ENCODE measurements around the gene KCNK7. TPM values are rescaled to one million over a fixed set of nuclear protein-coding genes. Genes with fewer than 3 reads are reported as not detected.

Gene KCNK7
- total RNA-seq, 1 donor, result not detected

- no peak for TF ChIP-seq CTCF (IDR thresholded peaks at IDR 0.05; ENCODE audit: extremely low read depth, low read depth, low read length)
- peaks cover 54% of the 10 kb centered on the region for H3K79me2 ChIP-seq (ENCODE audit: insufficient read depth, low read length)
- no peaks in the 10 kb centered on the region for H3K9me3 ChIP-seq (ENCODE audit: low read depth, low read length)
- peaks cover 48% of the 10 kb centered on the region for H3K4me1 ChIP-seq (ENCODE audit: insufficient read depth, low read length)
- peak; percentile 94 for DNase-seq (ENCODE audit: insufficient read length, low spot score, missing footprints)
- H3K27ac ChIP-seq (ENCODE audit: low read depth, low read length), result peak overlapping the region; percentile 81
- peak overlapping the region; percentile 77 for H3K4me3 ChIP-seq (ENCODE audit: insufficient read depth, low read length)
- peaks cover 32% of the 10 kb centered on the region for H4K20me1 ChIP-seq (ENCODE audit: insufficient read depth, low read length)
- peak overlapping the region; percentile 91 for H3K4me2 ChIP-seq (ENCODE audit: insufficient read depth, low read length)
- peaks cover 29% of the 10 kb centered on the region for H3K36me3 ChIP-seq (ENCODE audit: insufficient read depth, low read length)
- H2AFZ ChIP-seq (ENCODE audit: low read length), result no peak overlapping the region
- H3K27me3 ChIP-seq (ENCODE audit: insufficient read depth, low read length), result no peaks in the 10 kb centered on the region
These were observed 19.3 kb downstream of the KCNK7 start for GRCh38 chr11:65576232-65576866.

DNA sequence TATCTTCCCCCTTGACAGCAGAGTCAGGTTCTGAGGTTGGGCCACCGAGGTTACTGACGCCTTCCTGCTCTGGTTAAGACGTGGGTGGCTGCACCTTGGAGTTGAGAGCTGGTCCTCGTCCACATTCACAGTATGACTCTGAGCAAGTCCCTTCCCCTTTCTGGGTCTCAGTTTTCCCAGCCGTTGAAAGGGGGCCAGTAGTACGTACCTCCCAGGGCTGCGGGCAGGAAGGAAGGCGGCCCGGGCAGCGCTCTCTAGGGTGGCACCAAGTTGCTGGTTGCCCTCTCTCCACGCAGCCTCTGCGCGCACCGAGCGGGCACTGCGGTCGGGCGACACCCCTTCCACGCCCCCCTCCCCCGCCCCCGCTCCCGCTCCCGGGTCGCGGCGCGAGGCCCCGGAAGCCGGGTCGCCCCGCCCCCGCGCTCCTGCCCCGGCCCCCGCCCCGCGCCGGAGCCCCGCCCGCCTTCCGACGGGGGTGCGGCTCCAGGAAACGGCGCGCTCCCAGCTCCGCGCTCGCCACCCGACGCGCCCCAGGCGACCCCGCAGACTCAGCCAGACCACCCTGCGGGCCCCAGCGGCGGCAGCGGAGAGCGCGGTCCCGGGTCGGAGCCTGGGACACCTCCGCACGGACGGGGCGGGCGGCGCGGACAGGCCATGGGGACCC is 19.9 kb downstream of the KCNK7 start, which contains the start of gene EHBP1L1:
EHBP1L1 (plus strand) TSS at position 486 of the 664 bp plus-strand sequence. CDS start 250 bp downstream, outside the sequence.
- Histone ChIP-seq H3K4me2 (ENCODE audit: insufficient read depth, low read length) (peak within 1 kb of the TSS; percentile 91), H2AFZ (ENCODE audit: low read length) (no peak within 1 kb of the TSS), H3K9me3 (ENCODE audit: low read depth, low read length) (no peaks in the 10 kb centered on the region), H3K79me2 (ENCODE audit: insufficient read depth, low read length) (peaks cover 61% of the 10 kb centered on the region), H3K27me3 (ENCODE audit: insufficient read depth, low read length) (no peaks in the 10 kb centered on the region), H4K20me1 (ENCODE audit: insufficient read depth, low read length) (peaks cover 34% of the 10 kb centered on the region), H3K4me1 (ENCODE audit: insufficient read depth, low read length) (peaks cover 55% of the 10 kb centered on the region), H3K36me3 (ENCODE audit: insufficient read depth, low read length) (peaks cover 23% of the 10 kb centered on the region), H3K27ac (ENCODE audit: low read depth, low read length) (peak within 1 kb of the TSS; percentile 81), H3K4me3 (ENCODE audit: insufficient read depth, low read length) (peak within 1 kb of the TSS; percentile 77)
- DNase-seq (ENCODE audit: insufficient read length, low spot score, missing footprints), result peak; percentile 98
- no peak for TF ChIP-seq CTCF (IDR thresholded peaks at IDR 0.05; ENCODE audit: extremely low read depth, low read depth, low read length)

GRCh38 chr11:65574811-65575567 is 20.6 kb downstream of the KCNK7 start:
- no peak for TF ChIP-seq CTCF (IDR thresholded peaks at IDR 0.05; ENCODE audit: extremely low read depth, low read depth, low read length)
- peaks cover 55% of the 10 kb centered on the region for H3K4me1 ChIP-seq (ENCODE audit: insufficient read depth, low read length)
- H3K9me3 ChIP-seq (ENCODE audit: low read depth, low read length), result no peaks in the 10 kb centered on the region
- peaks cover 29% of the 10 kb centered on the region for H4K20me1 ChIP-seq (ENCODE audit: insufficient read depth, low read length)
- H3K36me3 ChIP-seq (ENCODE audit: insufficient read depth, low read length), result peaks cover 16% of the 10 kb centered on the region
- peak overlapping the region; percentile 9 for H3K27ac ChIP-seq (ENCODE audit: low read depth, low read length)
- no peak overlapping the region for H2AFZ ChIP-seq (ENCODE audit: low read length)
- DNase-seq (ENCODE audit: insufficient read length, low spot score, missing footprints), result peak; percentile 95
- H3K27me3 ChIP-seq (ENCODE audit: insufficient read depth, low read length), result no peaks in the 10 kb centered on the region
- peak overlapping the region; percentile 82 for H3K4me2 ChIP-seq (ENCODE audit: insufficient read depth, low read length)
- peaks cover 65% of the 10 kb centered on the region for H3K79me2 ChIP-seq (ENCODE audit: insufficient read depth, low read length)
- peak overlapping the region; percentile 77 for H3K4me3 ChIP-seq (ENCODE audit: insufficient read depth, low read length)
